KMS-11 (cell line): ENCODE results near the gene COL19A1.

Experiments used
- H2AFZ ChIP-seq: fragments of 200-600 bp; sonication (generic); 2 replicates; pipeline ENCODE4 v1.6.1; 2016; ENCODE audit warnings: antibody characterized with exemption, mixed run types, low read depth
- H3K27ac ChIP-seq: fragments of 200-600 bp; sonication (generic); 2 replicates; pipeline ENCODE4 v1.6.1; 2016; ENCODE audit warnings: mild to moderate bottlenecking, mixed run types
- H3K27me3 ChIP-seq: fragments of 200-600 bp; sonication (generic); 2 replicates; pipeline ENCODE4 v1.6.1; 2017; ENCODE audit warnings: mild to moderate bottlenecking, low read depth, mixed run types, moderate library complexity; ENCODE audit not compliant: insufficient read depth
- H3K36me3 ChIP-seq: fragments of 200-600 bp; sonication (generic); 2 replicates; pipeline ENCODE4 v1.6.1; 2017; ENCODE audit warnings: mild to moderate bottlenecking, mixed run types; ENCODE audit not compliant: insufficient read depth
- H3K4me1 ChIP-seq: fragments of 200-600 bp; sonication (generic); 2 replicates; pipeline ENCODE4 v1.6.1; 2016; ENCODE audit warnings: mild to moderate bottlenecking, low read depth, mixed run types; ENCODE audit not compliant: poor library complexity, severe bottlenecking
- H3K4me2 ChIP-seq: fragments of 200-600 bp; sonication (generic); 2 replicates; pipeline ENCODE4 v1.7.0; 2016; ENCODE audit warnings: mild to moderate bottlenecking, mixed run types
- H3K4me3 ChIP-seq: fragments of 200-600 bp; sonication (generic); IDR thresholded peaks from 2 replicates; pipeline ENCODE4 v1.6.1; 2017; ENCODE audit warnings: low read depth, low read length, mixed read lengths; ENCODE audit not compliant: insufficient read depth
- H3K79me2 ChIP-seq: fragments of 200-600 bp; sonication (generic); 2 replicates; pipeline ENCODE4 v1.6.1; 2016; ENCODE audit warnings: low read depth, mixed run types; ENCODE audit not compliant: insufficient read depth
- H3K9ac ChIP-seq: fragments of 200-600 bp; sonication (generic); 2 replicates; pipeline ENCODE4 v1.6.1; 2016; ENCODE audit warnings: mild to moderate bottlenecking, mixed run types
- H4K20me1 ChIP-seq: fragments of 200-600 bp; sonication (generic); 2 replicates; pipeline ENCODE4 v1.6.1; 2016; ENCODE audit warnings: mild to moderate bottlenecking, mixed run types; ENCODE audit not compliant: insufficient read depth
- TF ChIP-seq, protein P1 (sequence below): fragments of 200-600 bp; sonication (generic); conservative IDR thresholded peaks from 2 replicates; pipeline ENCODE4 v1.6.1; 2017; ENCODE audit warnings: low read depth, mild to moderate bottlenecking, antibody characterized with exemption, low read length, moderate library complexity, mixed read lengths

Gene COL19A1

DNA sequence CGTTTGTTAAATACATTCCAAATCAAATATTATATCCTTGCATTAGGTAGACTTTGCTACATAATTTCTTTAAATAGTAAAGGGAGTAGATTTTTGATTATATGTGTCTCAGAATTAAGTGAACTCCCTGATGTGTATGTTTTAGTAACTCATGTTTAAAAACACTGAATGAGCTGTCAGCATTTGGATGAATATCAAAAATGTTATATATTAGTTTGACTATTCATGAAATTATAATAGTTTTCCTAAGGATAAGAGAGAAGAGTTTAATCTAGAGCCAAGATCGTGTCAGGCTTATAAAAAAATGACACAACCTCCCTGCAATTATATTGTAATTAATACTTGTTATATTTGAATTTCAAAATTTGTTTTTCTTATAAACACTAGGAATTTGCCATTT lies 195.2 kb downstream of the COL19A1 start:
- TF ChIP-seq, protein P1, sequence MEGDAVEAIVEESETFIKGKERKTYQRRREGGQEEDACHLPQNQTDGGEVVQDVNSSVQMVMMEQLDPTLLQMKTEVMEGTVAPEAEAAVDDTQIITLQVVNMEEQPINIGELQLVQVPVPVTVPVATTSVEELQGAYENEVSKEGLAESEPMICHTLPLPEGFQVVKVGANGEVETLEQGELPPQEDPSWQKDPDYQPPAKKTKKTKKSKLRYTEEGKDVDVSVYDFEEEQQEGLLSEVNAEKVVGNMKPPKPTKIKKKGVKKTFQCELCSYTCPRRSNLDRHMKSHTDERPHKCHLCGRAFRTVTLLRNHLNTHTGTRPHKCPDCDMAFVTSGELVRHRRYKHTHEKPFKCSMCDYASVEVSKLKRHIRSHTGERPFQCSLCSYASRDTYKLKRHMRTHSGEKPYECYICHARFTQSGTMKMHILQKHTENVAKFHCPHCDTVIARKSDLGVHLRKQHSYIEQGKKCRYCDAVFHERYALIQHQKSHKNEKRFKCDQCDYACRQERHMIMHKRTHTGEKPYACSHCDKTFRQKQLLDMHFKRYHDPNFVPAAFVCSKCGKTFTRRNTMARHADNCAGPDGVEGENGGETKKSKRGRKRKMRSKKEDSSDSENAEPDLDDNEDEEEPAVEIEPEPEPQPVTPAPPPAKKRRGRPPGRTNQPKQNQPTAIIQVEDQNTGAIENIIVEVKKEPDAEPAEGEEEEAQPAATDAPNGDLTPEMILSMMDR = no peak
- no peak overlapping the region for H3K4me2 ChIP-seq
- H3K4me3 ChIP-seq = no peak overlapping the region
- H3K4me1 ChIP-seq = no peaks in the 10 kb centered on the region
- no peaks in the 10 kb centered on the region for H4K20me1 ChIP-seq
- H3K27me3 ChIP-seq = no peaks in the 10 kb centered on the region
- H3K79me2 ChIP-seq = no peaks in the 10 kb centered on the region
- H3K27ac ChIP-seq = no peak overlapping the region
- no peak overlapping the region for H2AFZ ChIP-seq
- no peaks in the 10 kb centered on the region for H3K36me3 ChIP-seq
- no peak overlapping the region for H3K9ac ChIP-seq

DNA sequence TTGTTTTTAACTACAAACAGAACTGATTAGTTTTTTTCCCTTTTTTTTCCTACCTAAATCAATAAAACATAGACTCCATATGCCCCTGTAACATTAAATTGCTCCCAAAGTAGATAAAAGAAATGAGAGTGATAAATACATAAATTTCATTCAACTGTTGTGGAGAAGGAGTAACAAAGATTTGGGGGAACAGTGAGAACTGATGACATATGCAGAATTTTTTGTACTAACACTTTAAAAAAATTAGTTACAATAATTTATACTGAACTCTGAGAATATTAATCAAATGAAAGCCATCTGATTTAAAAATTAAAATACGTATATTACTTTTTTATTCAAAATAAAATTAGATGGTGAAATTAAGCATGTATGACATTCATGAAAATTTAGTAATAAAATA lies 195.7 kb downstream of the COL19A1 start:
- Histone ChIP-seq H3K4me2 (no peak overlapping the region), H4K20me1 (no peaks in the 10 kb centered on the region), H3K4me1 (no peaks in the 10 kb centered on the region), H3K36me3 (no peaks in the 10 kb centered on the region), H3K27me3 (no peaks in the 10 kb centered on the region), H3K4me3 (no peak overlapping the region), H2AFZ (no peak overlapping the region), H3K79me2 (no peaks in the 10 kb centered on the region), H3K27ac (no peak overlapping the region), H3K9ac (no peak overlapping the region)
- TF ChIP-seq, protein P1 = no peak

DNA sequence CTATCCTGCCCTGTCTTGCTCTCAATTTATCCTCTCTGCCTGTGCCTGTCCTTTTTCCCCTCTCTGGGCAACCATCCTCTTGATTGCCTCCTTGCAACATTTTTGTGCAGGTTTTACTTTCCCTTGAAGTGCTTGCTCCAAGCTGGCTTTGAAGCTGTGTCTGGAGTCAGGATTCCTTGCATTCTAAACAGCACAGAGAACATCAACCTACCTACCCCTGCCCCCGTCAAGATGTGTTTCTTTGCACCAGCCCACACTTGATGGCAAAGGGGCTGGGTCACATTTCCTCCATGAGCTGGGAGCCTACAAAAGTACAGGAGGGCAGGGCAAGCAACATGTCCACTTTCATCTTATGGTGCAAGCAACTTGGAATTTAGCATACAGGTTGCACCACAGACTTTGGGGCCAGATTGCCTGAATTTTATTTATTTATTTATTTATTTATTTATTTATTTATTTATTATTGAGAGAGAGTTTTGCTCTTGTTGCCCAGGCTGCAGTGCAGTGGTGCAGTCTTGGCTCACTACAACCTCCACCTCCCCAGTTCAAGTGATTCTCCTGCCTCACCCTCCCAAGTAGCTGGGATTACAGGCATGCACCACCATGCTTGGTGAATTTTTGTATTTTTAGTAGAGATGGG lies 206.3 kb downstream of the COL19A1 start:
- H3K27me3 ChIP-seq = no peaks in the 10 kb centered on the region
- H3K27ac ChIP-seq = no peak overlapping the region
- no peak overlapping the region for H3K4me2 ChIP-seq
- no peak overlapping the region for H3K4me3 ChIP-seq
- H2AFZ ChIP-seq = no peak overlapping the region
- no peaks in the 10 kb centered on the region for H3K4me1 ChIP-seq
- H4K20me1 ChIP-seq = no peaks in the 10 kb centered on the region
- H3K36me3 ChIP-seq = no peaks in the 10 kb centered on the region
- TF ChIP-seq, protein P1 = no peak
- no peak overlapping the region for H3K9ac ChIP-seq
- no peaks in the 10 kb centered on the region for H3K79me2 ChIP-seq

DNA sequence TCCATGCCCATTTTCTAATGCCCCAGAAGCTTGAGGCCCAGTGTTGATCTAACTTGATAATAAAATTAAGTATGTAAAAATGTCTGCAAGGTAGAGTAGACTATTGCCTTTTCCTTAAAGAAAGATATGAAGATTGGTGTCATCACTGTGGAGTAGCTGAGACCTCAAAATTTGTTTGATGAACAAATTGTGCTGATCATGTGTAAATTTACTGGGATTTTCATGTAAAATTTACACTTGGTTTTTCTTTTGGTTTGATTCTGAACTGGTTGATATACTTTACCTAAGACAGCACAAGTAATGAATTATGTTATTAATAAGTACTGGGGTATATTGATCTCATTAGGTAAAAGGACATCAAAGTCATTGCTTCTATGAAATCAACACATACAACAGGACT lies 207.3 kb downstream of the COL19A1 start:
- H3K4me3 ChIP-seq = no peak overlapping the region
- TF ChIP-seq, protein P1 = no peak
- no peaks in the 10 kb centered on the region for H3K4me1 ChIP-seq
- H3K9ac ChIP-seq = no peak overlapping the region
- no peaks in the 10 kb centered on the region for H3K27me3 ChIP-seq
- no peak overlapping the region for H2AFZ ChIP-seq
- H3K36me3 ChIP-seq = no peaks in the 10 kb centered on the region
- H3K79me2 ChIP-seq = no peaks in the 10 kb centered on the region
- no peak overlapping the region for H3K27ac ChIP-seq
- no peak overlapping the region for H3K4me2 ChIP-seq
- H4K20me1 ChIP-seq = no peaks in the 10 kb centered on the region
